ENCODE measurements around the gene THSD8.

GRCh38 chr19:12759686-12760085 lies 42.2 kb upstream of the THSD8 start:
- TF ChIP-seq CTCF (IDR thresholded peaks at IDR 0.05; ENCODE audit: borderline replicate concordance, extremely low read depth, low read length, poor library complexity, severe bottlenecking): no peak
- TF ChIP-seq EZH2 (IDR thresholded peaks at IDR 0.05; ENCODE audit: borderline replicate concordance, low read depth, low read length, severe bottlenecking): no peak
